Endothelial cell (in vitro differentiated cells): ENCODE data around the gene CAMK1D. TPM values are rescaled to one million over a fixed set of nuclear protein-coding genes. Genes with fewer than 3 reads are reported as not detected.

Experiments
- DNase-seq: peaks from one replicate; pipeline ENCODE4 v3.0.0; 2021; ENCODE audit warnings: low spot score
- H3K27ac Mint-ChIP-seq: one replicate; pipeline ENCODE4 v1.8.0; 2021; ENCODE audit warnings: mixed read lengths, inconsistent platforms; ENCODE audit not compliant: unreplicated experiment
- H3K27me3 Mint-ChIP-seq: one replicate; pipeline ENCODE4 v1.8.0; 2021; ENCODE audit warnings: mild to moderate bottlenecking, moderate library complexity, mixed read lengths, inconsistent platforms; ENCODE audit not compliant: unreplicated experiment
- H3K36me3 Mint-ChIP-seq: one replicate; pipeline ENCODE4 v1.8.0; 2021; ENCODE audit warnings: mild to moderate bottlenecking, low read depth, mixed read lengths, inconsistent platforms; ENCODE audit not compliant: unreplicated experiment
- H3K4me1 Mint-ChIP-seq: one replicate; pipeline ENCODE4 v1.8.0; 2021; ENCODE audit warnings: mild to moderate bottlenecking, mixed read lengths, inconsistent platforms; ENCODE audit not compliant: unreplicated experiment
- H3K4me3 Mint-ChIP-seq: one replicate; pipeline ENCODE4 v1.8.0; 2021; ENCODE audit warnings: mild to moderate bottlenecking, mixed read lengths, inconsistent platforms; ENCODE audit not compliant: unreplicated experiment
- H3K9me3 Mint-ChIP-seq: one replicate; pipeline ENCODE4 v1.8.0; 2021; ENCODE audit warnings: mixed read lengths, inconsistent platforms; ENCODE audit not compliant: unreplicated experiment
- total RNA-seq: library from RNA; stranded (reverse); fragmentation: NEBNext Ultra II Directional; extraction: Animal tissue kit (Norgen Biotek cat#: 25700); gene quantifications from one replicate; pipeline ENCODE4 v1.2.1, GENCODE V29; 2021; ENCODE audit not compliant: unreplicated experiment
- TF ChIP-seq, protein P1 (sequence below): fragments of 200-600 bp; sonication (generic); IDR thresholded peaks from one replicate; pipeline ENCODE4 v1.5.0; 2021; ENCODE audit warnings: antibody characterized with exemption; ENCODE audit not compliant: unreplicated experiment

Gene CAMK1D
- total RNA-seq, 1 donor from 2014 or later: 4.1 TPM

- Mint-ChIP-seq H3K27ac (no peak overlapping the region), H3K4me3 (no peak overlapping the region), H3K4me1 (no peaks in the 10 kb centered on the region), H3K9me3 (no peaks in the 10 kb centered on the region), H3K27me3 (peaks cover 1% of the 10 kb centered on the region), H3K36me3 (no peaks in the 10 kb centered on the region)
- no peak for DNase-seq
- TF ChIP-seq, protein P1, sequence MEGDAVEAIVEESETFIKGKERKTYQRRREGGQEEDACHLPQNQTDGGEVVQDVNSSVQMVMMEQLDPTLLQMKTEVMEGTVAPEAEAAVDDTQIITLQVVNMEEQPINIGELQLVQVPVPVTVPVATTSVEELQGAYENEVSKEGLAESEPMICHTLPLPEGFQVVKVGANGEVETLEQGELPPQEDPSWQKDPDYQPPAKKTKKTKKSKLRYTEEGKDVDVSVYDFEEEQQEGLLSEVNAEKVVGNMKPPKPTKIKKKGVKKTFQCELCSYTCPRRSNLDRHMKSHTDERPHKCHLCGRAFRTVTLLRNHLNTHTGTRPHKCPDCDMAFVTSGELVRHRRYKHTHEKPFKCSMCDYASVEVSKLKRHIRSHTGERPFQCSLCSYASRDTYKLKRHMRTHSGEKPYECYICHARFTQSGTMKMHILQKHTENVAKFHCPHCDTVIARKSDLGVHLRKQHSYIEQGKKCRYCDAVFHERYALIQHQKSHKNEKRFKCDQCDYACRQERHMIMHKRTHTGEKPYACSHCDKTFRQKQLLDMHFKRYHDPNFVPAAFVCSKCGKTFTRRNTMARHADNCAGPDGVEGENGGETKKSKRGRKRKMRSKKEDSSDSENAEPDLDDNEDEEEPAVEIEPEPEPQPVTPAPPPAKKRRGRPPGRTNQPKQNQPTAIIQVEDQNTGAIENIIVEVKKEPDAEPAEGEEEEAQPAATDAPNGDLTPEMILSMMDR: no peak
These were observed 238.9 kb downstream of the CAMK1D start for GRCh38 chr10:12588091-12588860.

DNA sequence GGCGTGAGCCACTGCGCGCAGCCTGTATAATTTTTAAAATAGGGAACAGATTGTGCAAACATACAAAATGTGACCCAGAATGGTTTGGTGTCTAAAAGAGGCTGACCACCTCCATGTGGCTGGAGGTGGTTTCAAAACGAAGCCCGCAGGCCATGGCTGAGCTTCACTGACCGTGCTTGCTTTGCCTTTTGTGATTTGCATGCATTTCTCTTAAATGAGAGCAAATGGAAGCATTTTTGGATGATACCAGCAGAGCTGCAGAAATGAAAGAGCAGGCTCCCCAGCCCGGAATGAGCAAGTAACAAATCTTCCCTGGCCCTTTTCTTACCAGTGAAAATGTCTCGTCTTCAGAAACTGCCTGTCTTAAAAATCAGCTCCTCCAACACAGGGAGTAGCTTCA is 239.9 kb downstream of the CAMK1D start:
- H3K27me3 Mint-ChIP-seq: peaks cover 1% of the 10 kb centered on the region
- no peak overlapping the region for H3K27ac Mint-ChIP-seq
- H3K9me3 Mint-ChIP-seq: no peaks in the 10 kb centered on the region
- no peak for DNase-seq
- no peaks in the 10 kb centered on the region for H3K36me3 Mint-ChIP-seq
- no peak overlapping the region for H3K4me3 Mint-ChIP-seq
- H3K4me1 Mint-ChIP-seq: no peaks in the 10 kb centered on the region
- TF ChIP-seq, protein P1: no peak

DNA sequence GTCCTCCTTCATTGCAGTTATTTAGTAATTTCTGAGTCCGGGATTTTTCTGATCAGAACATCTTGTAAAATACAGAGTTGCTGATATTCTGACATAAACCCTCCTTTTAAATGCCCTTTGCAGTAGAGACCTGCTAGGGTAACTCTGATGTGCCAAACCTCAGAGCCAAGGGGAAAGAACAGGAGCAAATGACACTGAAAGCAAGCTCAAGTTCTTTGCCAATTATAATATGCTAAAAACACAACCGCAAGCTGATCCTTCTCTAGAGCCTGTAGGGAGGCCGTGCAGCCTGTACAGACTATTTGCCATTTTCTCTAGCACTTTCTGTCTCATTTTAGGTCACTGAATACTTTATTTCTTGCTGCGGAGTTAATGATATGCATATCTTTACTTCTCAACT is 240.4 kb downstream of the CAMK1D start:
- TF ChIP-seq, protein P1: no peak
- Mint-ChIP-seq H3K9me3 (no peaks in the 10 kb centered on the region), H3K27me3 (peaks cover 1% of the 10 kb centered on the region), H3K4me3 (no peak overlapping the region), H3K4me1 (no peaks in the 10 kb centered on the region), H3K27ac (no peak overlapping the region), H3K36me3 (no peaks in the 10 kb centered on the region)
- no peak for DNase-seq

DNA sequence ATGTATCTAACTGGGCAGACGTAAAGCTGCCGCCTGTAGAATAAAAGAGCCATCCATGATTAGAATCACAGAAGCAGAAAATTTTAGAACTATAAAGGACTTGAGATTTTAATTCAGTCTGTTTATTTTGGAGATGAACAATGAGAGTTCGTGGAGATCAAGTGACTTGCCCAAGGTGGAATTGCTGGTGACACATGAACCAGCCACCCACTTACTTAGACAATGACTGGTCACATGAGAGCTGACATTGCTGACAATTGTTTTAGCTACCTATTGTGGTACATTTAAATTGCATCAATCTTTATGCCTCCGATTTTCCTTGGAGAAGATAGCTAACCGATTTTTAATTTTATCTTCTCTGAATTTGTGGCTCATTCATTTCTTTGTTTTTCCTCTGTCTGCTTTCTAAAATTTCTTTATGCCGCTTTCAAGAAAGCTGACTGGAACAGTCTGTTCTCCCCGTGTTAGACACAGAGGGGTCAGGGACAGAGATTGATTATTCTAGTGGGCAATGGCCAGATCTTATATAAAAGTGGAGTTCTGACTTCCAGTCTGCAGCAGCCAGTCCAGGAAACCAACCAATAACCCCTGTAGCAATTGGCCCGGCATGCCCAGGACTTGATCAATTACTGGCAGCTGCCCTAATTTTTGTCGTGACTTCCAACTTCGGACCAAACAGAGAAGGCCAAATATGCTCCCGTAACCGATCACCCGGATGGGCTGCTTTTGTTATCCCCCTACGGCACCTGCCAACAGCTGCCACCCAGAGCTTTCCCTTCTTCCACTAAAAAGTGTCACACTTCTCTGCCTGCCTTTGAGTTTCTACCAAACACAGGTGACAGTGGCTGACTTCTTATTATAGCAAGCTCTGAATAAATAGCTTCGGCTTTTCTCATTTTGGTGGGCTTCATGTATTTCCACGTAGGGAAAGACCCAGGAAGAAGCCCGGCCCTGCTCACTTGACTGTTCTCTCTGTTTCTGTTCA is 241.6 kb downstream of the CAMK1D start:
- no peaks in the 10 kb centered on the region for H3K4me1 Mint-ChIP-seq
- H3K27me3 Mint-ChIP-seq: peaks cover 1% of the 10 kb centered on the region
- no peaks in the 10 kb centered on the region for H3K36me3 Mint-ChIP-seq
- H3K4me3 Mint-ChIP-seq: no peak overlapping the region
- TF ChIP-seq, protein P1: no peak
- no peaks in the 10 kb centered on the region for H3K9me3 Mint-ChIP-seq
- DNase-seq: no peak
- H3K27ac Mint-ChIP-seq: no peak overlapping the region
